Measurements from ENCODE around the gene PPP1R9B.

DNA sequence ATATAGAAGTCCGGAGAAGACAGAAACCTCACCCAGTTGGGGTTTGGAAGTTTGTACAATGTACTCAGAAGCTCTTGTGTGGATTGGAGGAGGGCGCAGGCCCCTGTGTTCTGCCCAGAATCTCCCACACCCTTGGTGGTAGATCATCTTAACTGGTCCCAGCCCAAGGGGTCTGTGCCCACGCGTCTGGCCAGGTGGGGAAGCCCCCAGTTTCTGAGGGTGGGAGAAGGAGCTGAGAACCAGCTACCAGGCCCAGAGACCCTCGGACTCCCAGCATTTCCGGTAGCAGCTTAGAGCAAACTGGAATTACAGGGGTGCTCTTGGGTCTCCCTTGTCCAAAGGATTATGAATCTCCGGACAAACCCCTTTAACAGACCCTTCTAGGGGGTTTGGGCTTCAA lies 2.3 kb upstream of the PPP1R9B start:
- TF ChIP-seq, protein P1, sequence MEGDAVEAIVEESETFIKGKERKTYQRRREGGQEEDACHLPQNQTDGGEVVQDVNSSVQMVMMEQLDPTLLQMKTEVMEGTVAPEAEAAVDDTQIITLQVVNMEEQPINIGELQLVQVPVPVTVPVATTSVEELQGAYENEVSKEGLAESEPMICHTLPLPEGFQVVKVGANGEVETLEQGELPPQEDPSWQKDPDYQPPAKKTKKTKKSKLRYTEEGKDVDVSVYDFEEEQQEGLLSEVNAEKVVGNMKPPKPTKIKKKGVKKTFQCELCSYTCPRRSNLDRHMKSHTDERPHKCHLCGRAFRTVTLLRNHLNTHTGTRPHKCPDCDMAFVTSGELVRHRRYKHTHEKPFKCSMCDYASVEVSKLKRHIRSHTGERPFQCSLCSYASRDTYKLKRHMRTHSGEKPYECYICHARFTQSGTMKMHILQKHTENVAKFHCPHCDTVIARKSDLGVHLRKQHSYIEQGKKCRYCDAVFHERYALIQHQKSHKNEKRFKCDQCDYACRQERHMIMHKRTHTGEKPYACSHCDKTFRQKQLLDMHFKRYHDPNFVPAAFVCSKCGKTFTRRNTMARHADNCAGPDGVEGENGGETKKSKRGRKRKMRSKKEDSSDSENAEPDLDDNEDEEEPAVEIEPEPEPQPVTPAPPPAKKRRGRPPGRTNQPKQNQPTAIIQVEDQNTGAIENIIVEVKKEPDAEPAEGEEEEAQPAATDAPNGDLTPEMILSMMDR (IDR thresholded peaks at IDR 0.05; ENCODE audit: poor library complexity): no peak
- TF ChIP-seq EZH2 (IDR thresholded peaks at IDR 0.05; ENCODE audit: borderline replicate concordance): no peak
- no peak for TF ChIP-seq EZH2phosphoT487 (IDR thresholded peaks at IDR 0.05; ENCODE audit: low read depth, severe bottlenecking, unreplicated experiment)

Measured in hepatocyte (in vitro differentiated cells).